Renal cortex interstitium (tissue), 11 donors: ENCODE results near the gene KAZN. TPM values are rescaled to one million over a fixed set of nuclear protein-coding genes. Genes with fewer than 3 reads are reported as not detected.

Experiments used
- DNase-seq, 11 donors: peaks; one replicate each; pipeline ENCODE4 v3.0.0-alpha.2; 2013; ENCODE audit warnings: low read depth in 9 of 11, low spot score in 4 of 11; ENCODE audit errors: extremely low read depth in 1 of 11
- polyA plus RNA-seq, 3 donors: library from polyadenylated mRNA; unstranded; fragments of 120-200 nt; gene quantifications; one replicate each; pipeline ENCODE4 v1.2.1, GENCODE V29; 2013; ENCODE audit not compliant: insufficient read length in 3 of 3

Gene KAZN
- polyA plus RNA-seq, 3 donors: 32.3 to 43.3 (median 34.6) TPM

DNA sequence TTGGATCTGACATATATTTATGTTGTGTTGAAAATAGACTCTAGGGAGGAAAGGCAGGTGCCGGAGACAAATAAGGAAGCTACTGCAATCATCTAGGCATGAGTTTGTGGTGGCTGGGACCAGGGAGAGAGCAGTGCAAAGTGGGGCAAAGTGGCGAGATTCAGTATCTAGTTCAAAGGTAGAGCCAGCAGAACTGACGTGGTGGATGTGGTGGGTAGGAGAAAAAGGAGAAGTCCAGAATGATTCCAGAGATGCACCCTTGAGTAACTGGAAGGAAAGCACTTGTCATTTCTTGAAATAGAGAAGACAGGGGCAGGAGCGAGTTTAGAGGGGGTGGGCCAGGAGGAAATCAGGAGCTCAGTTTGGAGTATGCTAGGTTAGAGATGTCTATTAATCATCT lies 275.2 kb downstream of the KAZN start:
- DNase-seq: no peak

DNA sequence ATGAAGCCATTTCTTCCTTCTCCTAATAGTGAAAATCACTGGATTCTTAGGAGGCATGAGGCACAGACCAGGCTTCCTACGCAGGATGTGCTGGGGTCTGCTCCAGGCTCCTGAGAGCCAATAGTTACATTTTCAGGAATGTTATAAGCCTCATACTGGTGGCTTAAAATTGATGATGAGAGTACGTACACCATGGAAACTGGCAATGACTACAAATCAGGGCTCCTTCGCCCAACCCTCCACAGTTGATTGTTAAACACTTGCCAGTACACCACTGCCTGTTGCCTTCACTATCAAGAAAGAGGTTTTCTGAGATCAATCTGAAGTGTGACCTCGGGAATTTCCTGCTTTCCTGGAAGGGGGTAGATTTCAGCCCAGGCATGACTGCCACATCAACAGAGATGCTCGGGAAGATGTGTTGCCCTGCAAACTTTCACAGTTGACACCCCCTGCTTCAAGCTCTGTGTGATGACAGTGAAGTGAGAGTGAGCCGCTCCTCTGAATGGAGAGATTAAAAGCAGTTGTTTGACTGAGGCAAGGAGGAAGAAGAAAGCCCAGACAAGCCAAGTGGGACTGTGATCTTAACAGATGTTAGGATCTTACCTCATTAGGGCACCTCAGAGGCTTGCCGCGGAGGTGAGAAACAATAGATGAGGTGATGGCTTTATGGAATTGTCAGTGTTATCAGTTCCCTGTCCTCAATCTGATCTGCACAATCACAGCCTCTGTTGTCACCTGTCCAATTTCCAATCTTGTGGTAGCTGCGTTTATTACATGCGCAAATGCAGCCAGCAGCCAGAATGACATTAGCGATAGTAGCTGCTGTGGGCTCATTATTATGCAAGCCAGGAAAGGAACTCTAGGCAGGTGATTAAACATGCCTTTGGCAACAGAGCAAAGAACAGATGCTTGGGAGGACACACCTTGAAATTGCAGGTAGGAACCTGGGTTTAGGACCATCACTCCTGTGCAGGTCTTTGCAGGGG lies 277.3 kb downstream of the KAZN start:
- no peak for DNase-seq

- DNase-seq: no peak
These were observed 278.3 kb downstream of the KAZN start for GRCh38 chr1:14876747-14877146.

DNA sequence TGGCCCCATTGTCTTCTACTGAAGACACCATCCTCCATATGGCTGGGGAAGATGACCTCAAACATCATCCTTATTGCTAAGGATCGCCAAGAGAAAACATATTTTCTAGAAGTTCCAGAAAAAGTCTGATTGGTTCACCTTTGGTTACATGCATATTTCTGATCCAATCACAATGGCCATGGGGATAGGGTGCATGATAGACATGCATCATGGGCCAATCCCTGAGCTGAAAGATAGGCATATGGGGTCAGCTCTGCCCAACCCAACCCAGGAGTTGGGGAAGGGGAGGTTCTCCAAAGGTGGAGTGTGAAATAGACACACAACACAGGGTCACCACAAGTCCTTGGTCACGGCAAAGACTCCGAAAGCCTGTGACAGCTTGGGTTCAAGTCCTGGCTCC lies 278.7 kb downstream of the KAZN start:
- DNase-seq: no peak

GRCh38 chr1:14878124-14878523 lies 279.6 kb downstream of the KAZN start:
- DNase-seq: no peak

DNA sequence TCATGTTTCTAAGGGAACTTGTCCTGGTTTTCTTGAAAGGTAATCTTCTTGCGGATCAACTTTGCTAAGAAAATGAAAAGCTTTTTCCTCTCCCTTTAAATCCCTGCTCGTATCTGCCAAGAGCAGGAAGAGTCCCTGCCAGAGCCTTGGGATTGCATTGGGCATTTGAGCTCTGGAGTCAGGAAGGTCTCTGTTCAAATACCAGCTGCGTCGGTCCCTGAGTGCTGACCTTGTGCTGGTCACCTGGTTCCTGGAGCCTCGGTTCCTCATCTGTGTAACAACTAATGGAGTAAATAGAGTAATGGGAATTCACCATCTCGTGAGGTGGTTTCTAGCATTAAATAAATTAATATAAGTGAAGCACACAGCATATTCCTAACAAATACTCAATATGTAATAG lies 280.5 kb downstream of the KAZN start:
- DNase-seq: no peak

GRCh38 chr1:14880456-14881316 lies 282.2 kb downstream of the KAZN start:
- no peak for DNase-seq

DNA sequence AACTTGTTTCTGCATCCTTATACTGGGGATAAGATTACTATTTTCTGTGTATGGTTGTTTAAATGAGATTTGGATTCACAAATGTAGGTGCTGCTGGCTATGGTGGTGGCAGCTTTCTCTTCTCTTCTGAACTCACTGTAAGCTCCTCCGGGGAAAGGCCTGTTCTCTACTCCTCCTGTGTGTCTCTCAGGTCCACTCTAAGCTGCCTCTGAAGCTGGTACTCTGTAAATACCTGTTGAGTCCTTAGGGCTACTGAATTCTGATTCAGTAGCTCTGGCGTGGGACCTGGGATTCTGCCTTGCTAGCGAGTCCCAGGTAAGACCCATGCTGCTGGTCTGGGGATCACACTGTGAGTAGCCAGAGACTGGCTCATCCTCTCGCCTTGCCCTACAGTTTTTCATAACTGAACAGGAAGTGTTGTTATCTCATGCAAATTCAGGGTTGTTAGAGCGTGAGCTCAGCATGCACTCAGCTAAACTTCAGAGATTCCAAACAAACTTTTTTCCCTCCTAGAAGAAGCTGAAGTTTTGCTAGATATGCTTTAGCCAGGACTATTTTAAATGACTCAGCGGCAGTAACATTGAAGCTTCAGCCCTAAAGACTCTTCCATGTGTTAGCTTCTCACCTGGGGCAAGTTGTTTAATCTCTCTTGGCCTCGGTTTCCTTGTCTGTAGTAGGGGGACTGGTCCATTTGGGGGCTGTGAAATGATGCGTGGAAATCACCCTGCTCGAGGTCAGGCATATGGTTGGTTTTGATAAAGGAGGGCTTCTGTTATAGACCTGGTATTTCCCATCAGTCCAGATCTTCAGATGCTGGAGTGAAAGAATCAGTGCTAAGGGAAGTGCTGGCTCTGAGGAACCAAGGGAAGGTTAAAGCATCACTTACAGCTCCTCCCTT lies 283.5 kb downstream of the KAZN start:
- DNase-seq: no peak

GRCh38 chr1:14884614-14885175 lies 286.2 kb downstream of the KAZN start:
- DNase-seq: no peak

- no peak for DNase-seq
These were observed 288.6 kb downstream of the KAZN start for GRCh38 chr1:14887044-14887566.

- no peak for DNase-seq
These were observed 289.4 kb downstream of the KAZN start for GRCh38 chr1:14887764-14888350.

GRCh38 chr1:14888374-14888773 lies 289.9 kb downstream of the KAZN start:
- DNase-seq: no peak

DNA sequence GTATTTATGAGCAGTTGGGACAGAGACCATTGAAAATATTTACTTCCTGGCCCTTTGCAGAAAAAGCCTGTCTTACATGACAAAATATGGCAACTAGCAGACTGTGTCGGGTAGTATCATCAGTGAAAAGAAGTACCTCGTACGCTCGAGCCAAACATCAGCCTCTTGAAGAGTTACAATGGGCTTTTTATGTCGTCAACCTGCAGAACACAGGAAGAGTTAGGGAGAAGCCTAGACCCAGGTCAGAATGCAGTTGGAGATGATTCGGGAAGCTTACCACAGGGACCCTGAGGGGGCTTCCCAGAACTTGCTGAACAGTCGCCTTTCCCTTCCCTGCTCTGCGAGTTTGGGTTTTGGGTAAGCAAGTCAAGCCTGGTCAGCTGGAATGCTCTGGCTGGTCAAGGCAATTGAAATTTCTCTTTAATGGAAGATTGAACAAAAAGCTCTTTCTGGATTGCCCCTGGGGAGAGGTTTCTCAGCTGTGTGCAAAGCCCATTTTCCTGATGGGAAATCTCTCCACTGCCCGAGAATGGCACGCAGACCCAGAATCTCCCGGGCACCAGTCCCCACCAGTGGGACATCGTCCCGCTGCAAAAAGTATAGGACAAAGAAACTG lies 291.4 kb downstream of the KAZN start:
- DNase-seq: no peak

DNA sequence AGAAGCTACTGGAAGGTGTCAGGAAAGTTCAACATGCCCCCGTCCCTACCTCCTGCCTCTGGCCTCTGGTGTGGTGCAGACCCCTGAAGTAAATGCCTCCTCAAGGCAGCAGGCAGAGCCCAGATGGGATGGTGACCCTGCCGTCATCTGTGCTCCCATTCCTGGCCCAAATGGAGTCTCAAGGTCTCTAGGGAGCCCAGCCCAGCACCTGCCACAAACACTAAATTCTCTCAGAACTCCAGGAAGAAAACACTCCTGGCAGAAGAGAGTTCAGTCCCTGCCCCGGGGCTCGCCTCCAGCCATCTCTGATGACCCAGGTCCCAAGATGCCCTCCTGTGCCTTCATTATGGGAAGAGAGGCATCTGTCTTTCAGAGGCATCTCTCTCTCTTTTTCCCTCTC lies 293.5 kb downstream of the KAZN start:
- no peak for DNase-seq

DNA sequence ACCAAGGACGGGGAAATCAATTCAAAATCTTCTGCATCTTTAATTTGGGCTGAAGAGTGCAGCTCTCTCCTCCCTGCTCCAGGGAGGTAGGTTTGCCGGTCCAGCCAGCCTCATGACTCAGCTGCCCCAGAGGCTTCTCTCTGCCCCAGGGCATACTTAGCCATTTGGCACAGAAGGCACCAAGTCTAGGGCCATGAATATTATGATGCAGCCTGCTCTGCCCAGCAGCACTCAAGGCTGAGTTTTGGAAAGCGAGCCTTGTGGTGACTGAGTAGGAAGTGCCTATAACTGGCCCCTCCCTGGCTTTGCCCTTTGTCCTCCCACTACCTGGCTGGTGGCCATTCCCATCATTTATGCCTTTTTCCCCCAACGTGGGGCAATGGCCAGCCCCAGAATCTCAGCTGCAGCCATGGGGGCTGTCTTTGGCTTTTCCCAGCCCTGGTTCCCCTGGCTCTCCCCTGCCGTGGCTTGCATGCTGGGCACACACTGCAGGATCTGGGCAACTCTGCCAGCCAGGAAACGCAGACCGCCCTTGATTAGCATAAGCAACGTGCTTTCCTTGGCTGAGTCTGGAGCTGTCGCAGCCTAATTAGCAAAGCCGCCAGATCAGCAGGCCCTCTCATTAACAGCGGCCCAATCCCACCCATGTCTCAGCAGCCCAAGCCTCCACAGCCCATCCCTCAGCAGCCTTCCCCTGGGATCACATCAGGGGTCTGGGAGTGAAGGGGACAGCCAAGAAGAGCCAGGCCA lies 296.5 kb downstream of the KAZN start:
- no peak for DNase-seq

DNA sequence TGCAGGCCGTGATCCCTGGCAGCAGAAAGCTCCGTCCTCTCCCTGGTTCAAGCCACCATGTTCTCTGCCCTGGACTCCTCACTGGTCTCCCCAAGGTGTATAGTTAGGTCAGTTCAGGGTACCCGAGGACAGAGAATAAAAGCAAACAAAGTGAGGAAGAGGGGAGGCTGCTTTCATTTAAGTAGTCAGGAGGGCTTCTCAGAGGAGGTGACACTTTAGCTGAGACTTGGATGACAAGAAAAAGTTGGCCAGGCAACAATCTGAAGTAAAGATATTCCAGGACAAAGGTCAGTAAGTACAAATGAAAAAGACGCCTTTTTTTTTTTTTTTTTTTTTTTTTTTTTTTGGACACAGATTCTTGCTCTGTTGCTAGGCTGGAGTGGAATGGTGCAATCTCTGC lies 297.2 kb downstream of the KAZN start:
- DNase-seq: no peak
